ENCODE measurements around the gene SPINK9. TPM values are rescaled to one million over a fixed set of nuclear protein-coding genes. Genes with fewer than 3 reads are reported as not detected.

The SPINK9 gene
- total RNA-seq, 1 donor from 2014 or later: not detected

DNA sequence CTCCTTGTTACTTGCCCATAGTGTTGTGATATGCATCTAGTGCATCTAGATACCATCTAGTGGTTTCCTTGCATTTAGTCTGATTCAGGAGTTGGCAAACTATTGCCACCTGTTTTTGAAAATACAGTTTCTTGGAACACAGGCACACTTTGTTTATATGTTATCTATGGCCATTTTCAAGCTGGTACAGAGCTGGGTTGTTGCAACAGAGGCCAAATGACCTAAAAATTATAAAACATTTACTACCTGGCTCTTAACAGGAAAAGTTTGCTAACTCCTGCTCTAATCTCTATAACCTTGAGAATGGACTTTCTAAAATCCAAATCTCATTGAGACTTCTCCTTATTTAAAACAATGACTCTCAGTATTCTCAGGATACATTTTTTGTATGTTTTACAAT lies 29.0 kb downstream of the SPINK9 start:
- DNase-seq (ENCODE audit: low spot score) (no peak), ATAC-seq (peak; percentile 74)

DNA sequence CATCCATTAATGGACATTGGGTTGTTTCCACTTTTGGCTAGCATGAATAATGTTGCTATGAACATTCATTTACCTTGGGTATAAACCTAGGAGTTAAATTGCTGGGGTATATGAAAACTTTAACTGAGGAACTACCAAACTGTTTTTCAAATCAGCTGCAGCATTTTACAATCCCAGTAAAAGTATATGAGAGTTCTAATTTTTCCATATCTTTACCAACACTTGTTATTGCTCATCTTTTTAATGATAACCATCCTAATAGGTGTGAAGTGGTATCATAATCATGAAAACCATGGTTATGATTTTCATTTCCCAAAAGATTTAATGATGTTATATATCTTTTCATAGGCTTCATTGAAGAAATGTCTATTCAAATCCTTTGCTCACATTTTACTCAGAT lies 32.9 kb downstream of the SPINK9 start:
- no peak for ATAC-seq
- DNase-seq (ENCODE audit: low spot score): no peak

DNA sequence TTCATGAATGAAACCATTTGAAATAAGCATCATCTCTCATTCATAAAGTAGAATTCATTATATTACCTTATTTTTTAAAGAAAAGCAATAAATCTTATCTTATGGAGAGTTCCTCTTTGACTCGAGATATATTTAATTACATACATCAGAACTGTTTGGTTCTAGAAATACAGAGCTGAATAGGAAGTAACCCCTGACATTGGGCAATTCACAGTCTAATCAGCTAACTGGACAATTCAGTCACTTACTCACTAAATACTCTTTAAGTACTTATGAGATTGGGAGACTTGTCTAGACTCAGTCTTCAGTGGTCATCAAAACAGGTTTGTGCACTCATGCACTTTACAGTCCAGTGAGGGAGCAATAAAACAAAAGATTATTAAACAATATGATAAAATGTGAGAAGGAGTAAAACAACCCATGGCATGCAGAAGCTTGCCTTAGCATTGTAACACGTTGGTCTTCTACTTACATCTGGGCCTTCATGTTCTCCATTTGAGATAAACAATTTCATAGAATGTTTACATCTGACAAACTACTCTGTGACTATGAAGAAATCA lies 36.9 kb downstream of the SPINK9 start:
- no peak for ATAC-seq
- DNase-seq (ENCODE audit: low spot score): no peak

DNA sequence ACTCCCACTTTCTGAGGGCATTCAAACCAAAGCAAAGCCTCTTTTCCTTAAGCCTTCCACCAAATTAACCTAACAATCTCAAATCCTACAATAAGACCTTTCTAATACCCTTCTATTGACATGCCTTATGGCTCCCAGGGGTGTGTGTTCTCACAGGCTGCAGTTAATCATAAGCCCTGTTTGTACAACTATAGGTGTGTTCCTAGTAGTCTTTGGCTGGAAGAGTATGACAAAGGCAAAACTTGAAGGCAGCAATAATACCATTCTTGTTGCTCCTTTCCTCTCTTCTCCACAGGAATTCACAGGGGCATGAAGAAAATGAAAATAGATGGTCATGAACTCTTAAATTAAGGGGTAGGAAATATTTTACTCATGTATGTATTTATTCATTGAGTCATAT lies 37.5 kb downstream of the SPINK9 start:
- DNase-seq (ENCODE audit: low spot score): no peak
- ATAC-seq: no peak

DNA sequence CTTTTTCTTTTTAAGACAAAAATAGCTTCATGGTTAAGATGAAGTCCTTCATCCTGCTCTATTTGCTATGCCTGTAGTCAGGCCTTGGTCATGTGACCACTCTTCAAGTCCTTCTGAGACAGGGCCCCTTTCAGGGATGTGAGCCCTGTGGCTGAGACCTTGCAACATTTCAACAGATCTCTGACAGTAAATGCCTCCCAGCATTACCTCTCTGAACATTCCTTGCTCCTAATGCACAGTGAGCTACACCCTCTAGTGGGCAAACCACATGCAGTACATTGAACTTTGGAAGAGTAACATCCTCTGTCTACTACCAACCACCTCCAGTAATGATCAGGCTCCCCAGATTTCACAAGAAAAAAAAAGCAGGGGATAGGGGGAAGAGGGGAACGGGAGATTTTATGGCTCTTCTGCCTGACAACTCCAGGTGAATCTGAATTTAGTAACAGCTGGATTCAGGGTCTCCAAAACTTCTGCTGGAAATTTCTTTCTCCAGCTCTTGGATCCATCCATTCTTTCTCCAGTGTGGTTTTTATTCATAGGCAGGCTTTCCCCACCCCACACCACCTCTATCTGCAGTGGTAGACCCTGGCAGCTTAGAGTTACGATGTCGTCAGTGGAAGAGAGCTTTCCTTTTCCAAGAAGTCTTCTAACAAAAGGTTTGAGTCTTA lies 39.5 kb downstream of the SPINK9 start:
- DNase-seq (ENCODE audit: low spot score) (peak; percentile 45), ATAC-seq (peak; percentile 100)

DNA sequence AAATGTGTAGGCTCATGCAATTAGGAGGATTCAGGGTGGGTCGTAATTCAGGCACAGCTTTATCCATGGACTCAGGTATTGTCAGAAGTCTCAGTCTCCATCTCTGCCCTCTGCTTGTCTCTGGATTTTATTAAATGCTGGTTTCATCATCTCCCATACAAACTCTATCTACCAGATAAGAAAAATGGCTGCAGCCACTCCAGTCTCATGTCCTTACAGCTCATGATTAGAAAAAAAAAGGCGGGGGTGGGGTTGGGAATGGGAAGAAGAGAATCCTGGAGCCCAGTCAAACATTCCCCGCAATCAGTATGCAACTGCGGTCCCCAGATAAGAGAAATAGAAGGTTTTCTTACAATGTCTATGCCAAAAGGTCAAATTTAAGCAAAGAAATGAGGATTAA lies 40.8 kb downstream of the SPINK9 start:
- ATAC-seq (no peak), DNase-seq (ENCODE audit: low spot score) (no peak)

DNA sequence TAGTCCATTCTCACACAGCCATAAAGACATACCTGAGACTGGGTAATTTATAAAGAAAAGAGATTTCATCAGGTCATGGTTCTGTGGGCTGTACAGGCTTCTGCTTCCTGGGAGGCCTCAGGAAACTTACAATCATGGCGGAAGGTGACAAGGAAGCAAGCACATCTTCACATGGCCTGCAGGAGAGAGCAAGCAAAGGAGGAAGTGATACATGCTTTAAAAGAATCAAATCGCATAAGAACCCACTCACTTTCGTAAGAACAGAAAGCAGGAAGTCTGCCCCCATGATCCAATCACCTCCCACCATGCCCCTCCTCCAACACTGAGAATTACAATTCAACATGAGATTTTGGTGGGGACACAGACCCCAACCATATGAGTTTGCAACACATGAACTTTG lies 43.3 kb downstream of the SPINK9 start:
- DNase-seq (ENCODE audit: low spot score) (no peak), ATAC-seq (no peak)

DNA sequence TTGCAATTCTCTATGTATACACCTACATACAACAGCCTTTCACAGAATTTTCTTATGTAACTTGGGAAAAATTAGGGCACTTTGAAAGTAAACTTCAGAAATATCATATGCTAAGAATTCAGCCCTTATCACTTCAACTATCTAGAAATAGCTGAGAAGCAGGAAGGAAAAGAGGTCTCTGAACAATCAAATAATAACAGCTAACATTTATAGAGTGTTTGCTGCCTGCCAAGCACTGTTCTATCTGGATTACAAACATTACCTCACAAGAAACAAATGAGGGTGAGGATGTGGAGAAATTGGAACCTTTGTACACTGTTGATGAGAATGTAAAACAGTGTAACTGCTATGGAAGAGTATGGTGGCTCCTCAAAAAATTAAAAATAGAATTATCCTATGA lies 44.0 kb downstream of the SPINK9 start:
- ATAC-seq (no peak), DNase-seq (ENCODE audit: low spot score) (no peak)

DNA sequence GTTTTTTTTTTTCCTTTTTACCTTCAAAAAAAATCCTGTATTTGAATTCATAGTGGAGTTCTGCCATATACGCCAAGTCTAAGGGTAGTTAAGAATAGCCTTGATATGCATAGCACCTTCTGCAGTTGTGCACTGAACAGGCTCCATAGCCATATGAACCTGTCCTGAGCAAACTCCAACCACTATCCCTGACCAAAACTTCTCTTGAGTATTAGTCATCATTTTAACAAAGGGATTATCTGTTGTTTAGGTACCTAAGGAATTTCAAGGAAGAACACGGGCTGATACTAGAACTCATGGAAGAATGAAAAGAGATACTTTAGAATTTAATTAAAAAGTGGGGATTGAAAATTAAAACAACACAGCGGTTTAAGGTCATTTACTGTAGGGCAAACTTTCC lies 46.5 kb downstream of the SPINK9 start:
- ATAC-seq (no peak), DNase-seq (ENCODE audit: low spot score) (no peak)

DNA sequence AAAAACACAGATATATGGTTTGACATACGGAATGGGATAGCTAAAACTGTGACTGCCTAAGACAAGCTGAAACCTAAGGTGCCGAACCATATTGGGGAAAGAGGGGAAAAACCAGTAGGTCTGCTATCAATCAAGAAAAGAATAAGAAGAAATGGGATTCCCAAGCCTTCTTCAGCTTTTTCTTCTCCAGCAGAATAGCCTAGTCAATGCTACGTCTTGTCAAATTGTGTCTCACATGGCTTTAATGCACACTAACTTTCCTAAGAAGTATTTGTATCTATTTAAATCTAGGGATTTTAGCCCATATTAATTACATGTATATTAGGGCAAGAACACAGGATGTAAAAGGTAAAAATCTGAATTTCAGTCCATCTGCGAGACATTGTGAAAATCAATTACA lies 47.6 kb downstream of the SPINK9 start:
- ATAC-seq: no peak
- no peak for DNase-seq (ENCODE audit: low spot score)

DNA sequence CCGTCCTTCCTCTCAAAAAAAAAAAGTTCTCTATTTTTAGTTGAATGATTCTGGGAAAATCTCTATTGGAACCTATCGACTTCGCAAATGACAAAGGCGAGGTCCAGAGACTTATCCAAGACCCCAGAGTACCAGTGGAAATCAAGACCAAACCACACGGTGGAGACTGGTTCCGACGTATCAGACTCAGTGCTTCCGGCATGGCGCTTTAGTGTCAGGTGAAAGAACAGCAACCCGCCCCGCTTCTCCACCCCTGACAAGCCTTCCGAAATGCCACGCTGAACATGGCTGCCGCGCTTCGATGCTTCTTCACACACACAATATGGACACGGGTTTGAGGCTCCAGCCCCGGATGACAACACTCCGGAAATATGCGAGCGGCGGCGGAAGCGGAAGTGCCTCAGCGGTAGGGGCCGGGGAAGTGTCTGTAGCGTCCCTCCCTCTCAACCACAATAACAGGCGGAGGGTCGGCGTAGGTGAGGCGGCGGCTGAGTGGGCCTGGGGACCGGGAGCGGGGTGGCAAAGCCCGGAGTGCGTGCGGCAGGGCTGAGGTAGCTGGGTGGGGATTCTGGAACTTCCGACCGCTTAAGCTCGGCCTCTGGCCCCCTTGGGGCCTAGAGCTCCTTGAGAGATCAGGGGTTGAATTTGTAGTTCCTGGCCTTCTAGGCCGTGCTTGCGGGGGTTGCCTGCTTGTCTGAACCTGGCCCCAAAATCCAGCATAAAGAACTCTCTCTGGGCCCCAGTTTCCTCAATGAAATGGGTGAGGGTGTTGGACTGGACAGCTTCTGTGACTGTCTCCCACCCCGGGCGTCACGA lies 48.4 kb downstream of the SPINK9 start, which contains the start of gene FBXO38:
FBXO38 (plus strand) TSS at position 395 of the 816 bp plus-strand sequence. CDS start 10,819 bp downstream, outside the sequence.
- DNase-seq (ENCODE audit: low spot score) (peak; percentile 97), ATAC-seq (peak; percentile 99)

DNA sequence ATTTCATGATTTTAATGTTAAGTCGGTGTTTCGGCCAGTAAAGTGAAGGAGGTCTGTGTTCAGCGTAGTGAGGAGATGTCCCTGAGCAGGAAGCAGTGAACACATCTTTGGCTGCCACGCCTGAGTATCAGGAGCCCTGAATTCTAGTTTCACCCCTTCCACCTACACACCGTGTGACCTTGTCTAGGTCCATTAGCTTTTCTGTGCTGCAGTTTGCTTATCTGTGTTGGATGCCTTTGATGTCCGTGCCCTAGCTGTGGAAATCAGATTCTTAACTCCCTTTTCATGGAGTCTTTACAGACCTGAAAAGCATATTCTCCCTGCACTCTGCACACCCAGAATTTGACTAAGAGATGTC lies 49.0 kb downstream of the SPINK9 start:
- DNase-seq (ENCODE audit: low spot score) (no peak), ATAC-seq (peak; percentile 8)

DNA sequence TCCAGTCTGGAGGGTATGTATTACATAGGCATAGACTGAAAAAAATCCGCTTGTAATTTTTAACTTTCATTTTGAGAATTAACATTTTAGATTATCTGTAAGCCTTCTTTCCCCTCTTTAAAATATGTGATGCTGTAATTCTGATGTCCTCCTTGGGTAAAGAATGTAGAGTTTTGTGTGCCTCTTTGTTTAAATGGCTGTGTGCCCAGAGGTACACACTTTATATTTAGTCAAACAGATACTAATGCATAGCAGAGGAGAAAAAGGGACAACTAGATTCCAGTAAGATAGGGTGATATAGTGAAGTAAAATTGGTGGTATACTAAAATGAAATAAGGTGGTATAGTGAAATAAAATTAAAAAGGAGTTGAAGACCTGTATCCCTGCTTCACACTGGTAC lies 49.7 kb downstream of the SPINK9 start:
- DNase-seq (ENCODE audit: low spot score): no peak
- ATAC-seq: no peak

DNA sequence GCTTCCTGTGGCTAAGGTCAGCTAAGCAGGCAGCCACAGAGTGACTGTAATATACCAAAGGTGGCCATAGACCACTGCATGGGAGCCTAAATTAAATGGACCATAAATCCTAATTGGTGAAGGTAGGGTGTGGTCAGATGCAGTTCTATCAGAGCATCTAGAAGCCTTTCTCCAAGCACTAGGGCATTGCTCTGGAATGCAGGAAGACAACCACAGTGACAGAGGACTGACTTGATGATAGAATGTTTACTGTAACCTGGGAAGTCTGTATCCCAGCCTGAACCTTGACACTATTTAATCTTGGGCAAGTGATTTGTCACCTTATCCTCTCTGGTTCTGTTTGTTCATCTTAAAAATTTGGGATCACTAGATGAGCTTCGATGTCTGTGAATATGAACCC lies 50.7 kb downstream of the SPINK9 start:
- DNase-seq (ENCODE audit: low spot score): no peak
- no peak for ATAC-seq

DNA sequence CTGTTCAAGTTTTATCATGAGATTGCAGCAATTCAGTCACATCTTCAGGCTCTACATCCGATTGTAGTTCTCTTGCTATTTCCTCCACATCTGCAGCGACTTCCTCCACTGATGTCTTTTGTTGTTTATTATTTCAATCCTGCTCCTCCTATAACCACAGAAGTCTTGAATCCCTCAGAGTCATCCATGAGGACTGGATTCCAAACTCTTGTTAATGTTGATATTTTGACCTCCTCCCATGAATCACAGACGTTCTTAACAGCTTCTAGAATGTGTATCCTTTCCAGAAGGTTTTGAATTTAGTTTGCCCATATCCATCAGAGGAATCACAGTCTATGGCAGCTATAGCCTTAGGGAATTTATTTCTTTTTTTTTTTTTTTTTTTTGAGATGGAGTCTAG lies 52.0 kb downstream of the SPINK9 start:
- ATAC-seq (no peak), DNase-seq (ENCODE audit: low spot score) (no peak)

DNA sequence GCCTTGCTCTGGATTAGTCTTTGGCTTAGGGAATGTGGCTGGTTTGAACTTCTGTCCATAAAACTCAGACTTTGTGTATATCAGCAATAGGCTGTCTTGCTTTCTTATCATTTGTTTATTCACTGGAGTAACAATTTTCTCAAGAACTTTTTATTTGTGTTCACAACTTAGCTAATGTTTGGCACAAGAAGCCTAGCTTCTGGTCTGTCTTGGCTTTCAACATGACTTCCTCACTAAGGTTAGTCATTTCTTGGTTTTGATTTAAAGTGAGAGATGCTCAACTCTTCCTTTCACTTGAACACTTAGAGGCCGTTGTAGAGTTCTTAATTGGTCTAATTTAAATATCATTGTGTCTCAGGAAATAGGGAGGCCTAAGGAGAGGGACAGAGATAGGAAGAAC lies 53.3 kb downstream of the SPINK9 start:
- no peak for ATAC-seq
- no peak for DNase-seq (ENCODE audit: low spot score)

Other genes with a start within 250 kb of the SPINK9 start
- gene SPINK14, start 167.0 kb upstream of the SPINK9 start, total RNA-seq: not detected
- not detected for gene SPINK6, start 132.5 kb upstream of the SPINK9 start, total RNA-seq
- not detected for gene MARCOL, start 97.0 kb upstream of the SPINK9 start, total RNA-seq
- not detected for gene SPINK13, start 66.8 kb upstream of the SPINK9 start, total RNA-seq
- not detected for gene SPINK7, start 23.1 kb upstream of the SPINK9 start, total RNA-seq
- gene FBXO38, start 48.4 kb downstream of the SPINK9 start, total RNA-seq: 23.9 TPM

Measured in left lobe of liver (tissue), 2 donors.